ENCODE data around the gene BMPR1B.
"Not testable (repeated sequence)": the region's sequence is repeated elsewhere in the genome, so short reads cannot be mapped to it uniquely, and the experiment has no call there.

The BMPR1B gene

DNA sequence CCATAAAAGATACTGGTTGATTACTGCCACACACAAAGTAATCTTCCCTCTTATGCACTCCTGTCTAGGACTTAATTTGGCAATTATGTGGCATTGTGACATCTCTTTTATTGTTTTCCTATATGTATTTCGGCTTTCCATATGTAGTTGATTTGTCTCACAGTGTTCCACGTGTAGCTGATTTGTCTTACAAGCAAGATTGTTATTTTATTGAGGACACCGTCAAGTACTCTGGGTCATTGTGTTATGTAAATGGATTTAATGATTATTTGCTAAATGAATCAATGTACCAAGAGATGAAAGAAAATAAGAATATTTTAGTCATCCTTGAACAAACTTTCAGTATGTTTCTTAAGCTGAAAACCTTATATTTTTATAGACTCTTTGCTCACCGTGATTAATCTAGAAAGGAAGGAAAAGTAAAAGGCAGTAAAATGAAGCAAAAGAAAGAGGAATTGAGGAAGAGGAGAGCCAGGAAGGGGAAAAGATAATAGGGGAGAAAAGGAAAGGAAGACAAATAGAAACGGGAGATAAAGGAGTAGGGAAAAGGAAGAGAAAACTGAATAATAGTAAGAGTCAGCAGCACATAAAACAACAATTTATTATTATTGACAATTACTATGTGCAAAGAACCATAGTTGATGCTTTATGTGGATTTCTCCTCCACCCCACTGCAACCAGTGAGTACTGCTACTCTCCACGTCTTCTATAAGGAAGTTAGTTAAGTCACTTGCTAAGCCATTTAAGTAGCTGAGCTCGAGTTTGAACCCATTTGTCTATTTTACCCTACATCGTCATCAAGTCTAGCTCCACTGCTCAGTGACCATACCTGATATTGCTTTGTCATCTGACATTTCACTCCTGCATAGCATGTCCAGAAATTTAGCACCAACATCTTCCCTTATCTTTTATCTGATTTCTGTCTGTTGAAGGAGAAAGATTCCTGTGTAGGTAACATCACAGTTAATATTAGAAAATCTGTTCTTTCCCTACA lies 336.5 kb downstream of the BMPR1B start:
- no peak for DNase-seq

GRCh38 chr4:95095348-95095974 lies 337.7 kb downstream of the BMPR1B start:
- no peak for DNase-seq

GRCh38 chr4:95102162-95102790 lies 344.5 kb downstream of the BMPR1B start:
- no peak for DNase-seq

DNA sequence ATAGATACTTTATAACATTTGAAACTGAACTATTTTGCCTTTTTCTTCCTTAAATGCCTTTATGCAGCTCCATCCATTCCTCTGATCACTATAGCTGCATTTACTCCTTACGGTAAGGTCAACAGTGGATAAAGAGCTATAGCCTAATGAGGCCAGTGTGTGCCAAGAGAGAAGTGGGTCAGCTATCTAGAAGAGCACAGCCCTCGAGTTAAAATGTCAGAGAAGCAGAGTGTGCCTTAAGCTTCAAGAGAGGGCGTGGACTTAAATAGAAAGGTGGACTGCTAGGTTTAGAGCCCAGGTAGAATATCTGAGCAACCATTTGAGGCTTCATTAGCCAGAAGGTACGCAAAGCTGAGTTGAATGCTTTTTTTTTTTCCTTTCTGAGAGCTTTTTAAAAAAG lies 347.4 kb downstream of the BMPR1B start:
- DNase-seq = no peak

DNA sequence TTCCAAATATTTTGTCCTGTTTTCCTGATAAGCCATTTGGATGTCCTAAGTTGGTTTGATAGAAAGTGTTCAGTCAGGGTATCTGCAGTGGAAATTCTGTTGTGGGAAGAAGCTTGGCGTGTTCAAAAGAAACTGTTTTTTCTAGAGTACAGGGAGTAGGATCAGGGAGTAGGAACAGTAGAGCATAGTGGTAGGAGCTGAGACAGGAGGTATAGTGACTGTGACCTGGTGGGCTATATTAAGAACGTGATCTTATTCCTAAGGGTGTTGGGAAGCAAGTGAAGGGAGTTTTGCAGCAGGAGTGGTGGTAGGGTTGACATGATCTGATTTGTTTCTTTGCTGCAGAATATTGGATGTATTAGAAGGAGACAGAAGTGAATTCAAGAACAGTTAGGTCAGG lies 348.2 kb downstream of the BMPR1B start:
- DNase-seq = no peak

GRCh38 chr4:95106408-95106928 lies 348.7 kb downstream of the BMPR1B start:
- DNase-seq = no peak

- no peak for DNase-seq
Measured at GRCh38 chr4:95107004-95107403, 349.2 kb downstream of the BMPR1B start.

DNA sequence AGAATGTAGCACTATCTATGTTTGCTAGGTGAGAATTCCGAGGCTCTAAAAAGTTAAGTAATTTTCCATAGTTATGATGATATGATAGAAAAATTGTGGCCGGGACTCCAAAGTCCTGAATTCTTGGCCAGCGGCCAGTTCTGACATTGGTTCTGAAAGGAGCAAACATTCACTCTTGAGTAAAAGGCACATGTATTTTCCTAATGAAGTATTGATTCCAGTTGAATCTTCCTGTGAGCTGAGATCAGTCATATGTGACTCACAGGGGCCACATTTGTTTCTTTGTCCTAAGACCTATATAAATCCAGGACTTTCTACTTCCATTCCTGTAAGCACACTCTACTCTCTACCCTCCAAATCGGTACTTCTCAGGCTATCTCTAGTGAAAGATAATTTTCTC lies 349.9 kb downstream of the BMPR1B start:
- no peak for DNase-seq

DNA sequence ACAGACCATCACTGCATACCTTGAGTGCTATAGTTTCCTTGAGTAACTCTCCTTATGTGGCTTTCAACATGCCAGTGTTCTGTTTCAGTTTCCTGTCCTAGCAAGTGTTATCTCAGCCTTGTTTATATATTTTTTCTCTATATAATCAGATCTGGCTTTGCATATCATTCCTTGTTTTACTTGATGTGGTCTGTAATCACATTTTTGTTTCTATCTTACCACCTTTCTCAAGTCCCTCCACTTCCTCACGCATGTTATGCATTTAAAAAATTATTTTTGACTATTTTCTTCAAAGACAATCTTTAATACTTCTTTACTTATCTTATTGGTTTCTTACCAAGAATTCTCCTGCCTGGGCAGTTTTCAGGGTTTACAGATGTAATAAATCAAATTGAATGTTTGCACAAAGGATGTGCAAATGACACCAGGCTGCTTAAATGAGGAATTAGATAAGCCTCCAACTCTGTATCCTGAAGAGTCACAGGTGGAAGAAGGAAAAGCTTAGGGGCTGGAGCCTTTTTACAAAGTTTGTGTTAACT lies 351.2 kb downstream of the BMPR1B start:
- DNase-seq = no peak

DNA sequence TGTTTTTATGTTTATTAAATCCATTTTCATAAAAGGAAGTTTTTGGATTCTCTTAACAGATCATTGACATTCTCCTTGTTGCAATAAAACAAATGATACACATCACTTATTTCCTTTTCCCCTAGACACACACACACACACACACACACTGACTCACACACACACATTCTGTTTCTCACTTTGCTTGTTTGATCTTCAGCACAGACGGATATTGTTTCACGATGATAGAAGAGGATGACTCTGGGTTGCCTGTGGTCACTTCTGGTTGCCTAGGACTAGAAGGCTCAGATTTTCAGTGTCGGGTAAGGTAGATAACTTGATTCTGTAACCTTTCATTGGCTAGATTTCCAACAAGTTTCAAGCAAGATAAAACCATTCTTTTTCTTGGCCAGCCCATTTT lies 356.8 kb downstream of the BMPR1B start:
- DNase-seq = no peak

- no peak for DNase-seq
Measured at GRCh38 chr4:95118497-95118896, 360.7 kb downstream of the BMPR1B start.

DNA sequence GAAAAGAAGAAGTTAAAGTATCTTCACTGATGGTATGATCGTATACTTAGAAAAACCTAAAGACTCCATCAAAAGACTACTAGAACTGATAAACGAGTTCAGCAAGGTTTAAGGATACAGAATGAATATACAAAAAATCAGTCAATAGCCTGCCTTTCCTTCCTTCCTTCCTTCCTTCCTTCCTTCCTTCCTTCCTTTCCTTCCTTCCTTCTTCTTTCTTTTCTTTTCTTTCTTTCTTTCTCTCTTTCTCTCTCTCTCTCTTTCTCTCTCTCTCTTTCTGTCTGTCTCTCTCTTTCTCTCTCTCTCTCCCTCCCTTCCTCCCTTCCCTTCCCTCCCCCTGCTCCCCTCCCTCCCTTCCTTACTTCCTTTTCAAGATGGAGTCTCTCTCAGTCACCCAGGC lies 362.7 kb downstream of the BMPR1B start:
- DNase-seq = no peak

DNA sequence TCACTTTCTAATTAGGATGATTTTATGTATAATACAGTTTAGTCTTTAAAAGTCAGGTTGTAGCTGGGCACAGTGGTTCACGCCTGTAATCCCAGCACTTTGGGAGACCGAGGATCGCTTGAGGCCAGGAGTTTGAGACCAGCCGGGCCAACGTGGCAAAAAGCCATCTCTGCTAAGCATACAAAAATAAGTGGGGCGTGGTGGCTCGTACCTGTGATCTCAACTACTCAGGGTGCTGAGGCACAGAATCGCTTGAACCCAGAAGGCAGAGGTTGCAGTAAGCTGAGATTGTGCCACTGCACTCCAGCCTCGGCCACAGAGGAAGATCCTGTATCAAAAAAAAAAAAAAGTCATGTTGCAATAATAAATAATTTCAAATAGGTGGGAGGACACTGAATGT lies 364.2 kb downstream of the BMPR1B start:
- no peak for DNase-seq

- DNase-seq = peak; percentile 57
Measured at GRCh38 chr4:95124906-95125504, 367.2 kb downstream of the BMPR1B start.

GRCh38 chr4:95129031-95129430 lies 371.3 kb downstream of the BMPR1B start:
- no peak for DNase-seq

DNA sequence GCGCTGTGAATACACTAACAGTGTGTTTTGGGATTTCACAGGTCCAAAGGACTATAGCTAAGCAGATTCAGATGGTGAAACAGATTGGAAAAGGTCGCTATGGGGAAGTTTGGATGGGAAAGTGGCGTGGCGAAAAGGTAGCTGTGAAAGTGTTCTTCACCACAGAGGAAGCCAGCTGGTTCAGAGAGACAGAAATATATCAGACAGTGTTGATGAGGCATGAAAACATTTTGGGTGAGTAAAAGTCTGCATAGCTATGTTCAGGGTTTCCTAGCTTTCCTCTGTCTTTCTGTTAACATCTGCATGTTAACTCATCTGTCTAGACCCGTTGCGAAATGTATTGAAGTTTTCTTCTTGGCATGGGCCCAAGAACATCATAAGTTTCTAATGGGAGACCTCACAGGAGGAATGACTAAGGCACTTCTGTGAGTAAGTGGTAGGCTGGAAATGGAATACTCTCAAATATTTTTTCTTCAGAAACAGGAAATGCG lies 372.1 kb downstream of the BMPR1B start:
- no peak for DNase-seq

DNA sequence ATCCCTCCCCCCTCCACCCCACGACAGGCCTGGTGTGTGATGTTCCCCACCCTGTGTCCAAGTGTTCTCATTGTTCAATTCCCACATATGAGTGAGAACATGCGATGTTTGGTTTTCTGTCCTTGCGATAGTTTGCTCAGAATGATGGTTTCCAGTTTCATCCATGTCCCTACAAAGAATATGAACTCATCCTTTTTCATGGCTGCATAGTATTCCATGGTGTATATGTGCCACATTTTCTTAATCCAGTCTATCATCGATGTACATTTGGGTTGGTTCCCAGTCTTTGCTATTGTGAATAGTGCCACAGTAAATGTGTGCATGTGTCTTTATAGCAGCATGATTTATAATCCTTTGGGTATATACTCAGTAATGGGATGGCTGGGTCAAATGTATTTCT lies 376.3 kb downstream of the BMPR1B start:
- DNase-seq = not testable (repeated sequence)

- not testable (repeated sequence) for DNase-seq
Measured at GRCh38 chr4:95139424-95139823, 381.7 kb downstream of the BMPR1B start.

DNA sequence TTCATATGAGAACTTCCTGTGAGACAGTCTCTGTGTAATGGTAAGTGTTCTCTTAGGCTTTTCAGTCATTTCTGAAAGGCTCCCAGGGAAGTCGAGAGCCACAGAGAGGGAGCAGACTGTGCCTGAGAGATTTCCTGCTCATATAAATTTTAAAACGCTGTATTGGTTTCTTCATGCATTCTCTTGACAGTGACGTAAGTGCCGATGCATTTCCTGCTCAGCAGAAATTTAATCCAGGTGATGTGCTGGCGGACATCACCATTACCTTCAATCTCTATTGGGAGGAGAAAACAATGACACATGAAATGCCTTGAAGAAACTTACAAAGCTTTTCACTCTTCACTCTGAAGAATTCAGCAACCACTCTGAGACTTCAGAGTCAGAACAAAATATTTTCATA lies 383.6 kb downstream of the BMPR1B start:
- no peak for DNase-seq

- no peak for DNase-seq
Measured at GRCh38 chr4:95142932-95143331, 385.2 kb downstream of the BMPR1B start.

DNA sequence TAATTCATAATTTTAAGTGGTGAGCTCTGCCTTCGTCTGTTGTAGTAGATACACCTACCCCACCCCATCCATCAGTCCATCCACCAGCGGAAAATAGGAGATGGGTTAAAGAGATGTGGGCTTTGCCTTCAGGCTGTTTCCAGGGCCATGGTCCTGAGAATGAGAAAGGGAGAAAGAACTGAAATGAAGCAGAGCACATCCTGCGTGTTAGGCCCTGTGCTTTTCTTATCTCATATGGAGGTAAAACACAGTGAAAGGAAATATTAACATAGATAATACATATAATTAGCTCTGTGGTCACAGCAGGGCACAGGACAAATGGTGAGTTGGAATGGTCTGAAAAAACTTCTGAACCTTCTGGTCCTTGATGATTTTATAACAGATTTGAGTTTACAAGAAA lies 393.5 kb downstream of the BMPR1B start:
- no peak for DNase-seq

- DNase-seq = no peak
Measured at GRCh38 chr4:95153182-95153581, 395.4 kb downstream of the BMPR1B start.

Measured in NCI-H2227 treated with DMSO at 0.1 percent for 48 hours (cell line).